Activated CD4-positive, alpha-beta T cell treated with anti-CD3 and anti-CD28 coated beads, Interleukin-2, Interleukin-4, amounts not matched to agents 100 ng/mL and 50 ng/mL, durations not matched to agents 16 hours and 8 hours (primary cell): Measurements from ENCODE around the gene LST1.
"Not testable (repeated sequence)": the region's sequence is repeated elsewhere in the genome, so short reads cannot be mapped to it uniquely, and the experiment has no call there.

Source experiments
- DNase-seq: peaks from one replicate; pipeline ENCODE4 v3.0.0-alpha.2; 2020; ENCODE audit warnings: low spot score

Gene LST1

GRCh38 chr6:31580807-31581433 is 5.2 kb upstream of the LST1 start:
- peak; percentile 92 for DNase-seq

- no peak for DNase-seq
These were observed 4.4 kb upstream of the LST1 start for GRCh38 chr6:31581434-31582229.

- peak; percentile 60 for DNase-seq
These were observed 3.8 kb upstream of the LST1 start, which contains the start of gene LTB for GRCh38 chr6:31582230-31582643. Gene LTB (minus strand): TSS chr6:31582424. CDS start chr6:31582417, 7 bp downstream.

GRCh38 chr6:31585491-31585890 is 586 bp upstream of the LST1 start:
- DNase-seq = peak; percentile 82

GRCh38 chr6:31586599-31587281 is 663 bp downstream of the LST1 start:
- no peak for DNase-seq

GRCh38 chr6:31587791-31588777 is 2.0 kb downstream of the LST1 start:
- peak; percentile 44 for DNase-seq

- no peak for DNase-seq
These were observed 3.0 kb downstream of the LST1 start for GRCh38 chr6:31588871-31589650.

- not testable (repeated sequence) for DNase-seq
These were observed 4.6 kb downstream of the LST1 start for GRCh38 chr6:31590691-31591090.

- DNase-seq = no peak
These were observed 6.3 kb downstream of the LST1 start for GRCh38 chr6:31592396-31592771.

GRCh38 chr6:31597006-31597405 is 10.9 kb downstream of the LST1 start:
- no peak for DNase-seq

GRCh38 chr6:31607317-31607716 is 21.2 kb downstream of the LST1 start:
- no peak for DNase-seq

- no peak for DNase-seq
These were observed 23.7 kb downstream of the LST1 start for GRCh38 chr6:31609519-31610406.

GRCh38 chr6:31610968-31611367 is 24.9 kb downstream of the LST1 start:
- DNase-seq = no peak

GRCh38 chr6:31614075-31614619 is 28.1 kb downstream of the LST1 start:
- DNase-seq = no peak

- no peak for DNase-seq
These were observed 28.9 kb downstream of the LST1 start, which contains the start of gene AIF1 for GRCh38 chr6:31614684-31615578. Gene AIF1 (plus strand): TSS chr6:31615234. CDS start chr6:31615330, 96 bp downstream.

- DNase-seq = peak; percentile 32
These were observed 29.7 kb downstream of the LST1 start for GRCh38 chr6:31615748-31616147.

- no peak for DNase-seq
These were observed 30.9 kb downstream of the LST1 start for GRCh38 chr6:31617010-31617409.

GRCh38 chr6:31619805-31620585 is 33.9 kb downstream of the LST1 start:
- peak; percentile 99 for DNase-seq
